H1 (cell line): ENCODE results near the gene PCDH9. TPM values are rescaled to one million over a fixed set of nuclear protein-coding genes. Genes with fewer than 3 reads are reported as not detected.

Source experiments
- JUN ChIP-seq: IDR thresholded peaks from 2 replicates; pipeline ENCODE4 v1.6.1; 2011; ENCODE audit warnings: low read depth, mild to moderate bottlenecking, improper control_type of control experiment, low read length
- JUND ChIP-seq: IDR thresholded peaks from 2 replicates; pipeline ENCODE4 v1.6.1; 2011; ENCODE audit warnings: mild to moderate bottlenecking, improper control_type of control experiment, low read length
- NANOG ChIP-seq: IDR thresholded peaks from 2 replicates; pipeline ENCODE4 v1.6.1; 2011; ENCODE audit warnings: low read length, low read depth, mild to moderate bottlenecking, inconsistent platforms; ENCODE audit not compliant: insufficient read depth, poor library complexity, severe bottlenecking
- PHF8 ChIP-seq: fragments of 200-600 bp; sonication (generic); conservative IDR thresholded peaks from 2 replicates; pipeline ENCODE4 v1.7.1; 2012; ENCODE audit warnings: low read depth, mild to moderate bottlenecking, inconsistent platforms, low read length, moderate library complexity
- RAD21 ChIP-seq, 2 experiments: IDR thresholded peaks in 1 of 2; conservative IDR thresholded peaks in 1 of 2; 2 replicates each; pipeline ENCODE4 v1.6.1; 2011; ENCODE audit warnings: low read depth in 2 of 2, low read length in 2 of 2, improper control_type of control experiment in 1 of 2, inconsistent platforms in 1 of 2, mild to moderate bottlenecking in 1 of 2, moderate library complexity in 1 of 2
- RXRA ChIP-seq: IDR thresholded peaks from 2 replicates; pipeline ENCODE4 v1.6.1; 2011; ENCODE audit warnings: low read depth, mild to moderate bottlenecking, low read length, moderate library complexity; ENCODE audit not compliant: insufficient read depth
- TAF7 ChIP-seq: optimal IDR thresholded peaks from 2 replicates; pipeline ENCODE3; 2011; ENCODE audit warnings: low read depth, mild to moderate bottlenecking, inconsistent platforms, low read length, moderate library complexity, borderline replicate concordance
- polyA plus RNA-seq, 7 experiments: library from polyadenylated mRNA; depleted of rRNA in 3 of 7; stranded (reverse) in 5 of 7; unstranded in 2 of 7; fragments of >200 nt in 5 of 7; fragments of 200-250 nt in 2 of 7; gene quantifications; 1 replicate in 5 of 7; 2 replicates in 1 of 7; 4 replicates in 1 of 7; pipeline versions ENCODE4 v1.2.1 to v1.2.3, GENCODE V29; 2011 to 2013; ENCODE audit warnings: missing spikeins in 2 of 7, mixed read lengths in 2 of 7
- total RNA-seq: library from RNA; stranded (reverse); fragmentation: NEBNext Ultra II Directional; extraction: Animal tissue kit (Norgen Biotek cat#: 25700); gene quantifications from 2 replicates; pipeline ENCODE4 v1.2.1, GENCODE V29; 2021

The PCDH9 gene
- total and polyA plus RNA-seq, 2 of the 8 experiments (the other 6 are each of a cell fraction or from before 2014, with no cell fraction given), result 0.12 to 0.60 TPM

- TF ChIP-seq JUN (no peak), RXRA (no peak), RAD21 (IDR thresholded peaks at IDR 0.05 in 1 of 2, conservative IDR thresholded peaks at IDR 0.05 in 1 of 2; ENCODE audit: low read depth in 2 of 2, low read length in 2 of 2) (no peak), PHF8 (no peak), TAF7 (no peak), NANOG (no peak), JUND (no peak)
These were observed 770.5 kb downstream of the PCDH9 start (continued) for GRCh38 chr13:66459634-66460033.
